ENCODE measurements around the gene LYPLAL1.

DNA sequence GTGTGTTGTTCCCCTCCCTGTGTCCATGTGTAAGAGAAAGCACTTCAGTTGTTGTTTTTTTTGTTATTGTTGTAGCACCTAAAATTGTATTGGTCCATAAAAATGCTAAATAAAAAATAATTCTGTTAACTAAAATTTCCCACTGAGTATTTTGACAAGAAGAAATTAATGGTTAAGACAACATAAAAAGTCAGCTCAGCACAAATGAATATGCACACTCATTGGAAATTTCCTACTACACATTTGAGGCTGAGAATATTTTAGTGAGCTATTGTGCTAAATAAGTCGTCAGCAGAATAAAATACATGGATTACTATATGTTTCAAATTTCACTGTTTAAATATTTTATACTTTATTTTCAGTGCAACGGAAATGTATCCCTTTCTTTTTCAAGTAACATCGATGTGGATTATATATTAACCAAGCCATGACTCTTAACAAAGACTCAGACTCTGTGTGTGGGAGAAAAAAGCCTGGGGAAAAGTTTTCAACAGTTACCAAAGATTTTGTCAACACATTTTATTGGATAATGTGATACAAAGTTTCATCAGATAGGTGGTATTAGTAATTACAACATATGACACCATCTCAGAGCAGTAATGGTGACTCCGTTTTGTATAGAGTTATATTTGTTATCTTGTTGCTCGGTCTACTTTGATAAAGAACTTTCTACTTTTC, 63.4 kb downstream of the LYPLAL1 start:
- TF ChIP-seq, protein P1, sequence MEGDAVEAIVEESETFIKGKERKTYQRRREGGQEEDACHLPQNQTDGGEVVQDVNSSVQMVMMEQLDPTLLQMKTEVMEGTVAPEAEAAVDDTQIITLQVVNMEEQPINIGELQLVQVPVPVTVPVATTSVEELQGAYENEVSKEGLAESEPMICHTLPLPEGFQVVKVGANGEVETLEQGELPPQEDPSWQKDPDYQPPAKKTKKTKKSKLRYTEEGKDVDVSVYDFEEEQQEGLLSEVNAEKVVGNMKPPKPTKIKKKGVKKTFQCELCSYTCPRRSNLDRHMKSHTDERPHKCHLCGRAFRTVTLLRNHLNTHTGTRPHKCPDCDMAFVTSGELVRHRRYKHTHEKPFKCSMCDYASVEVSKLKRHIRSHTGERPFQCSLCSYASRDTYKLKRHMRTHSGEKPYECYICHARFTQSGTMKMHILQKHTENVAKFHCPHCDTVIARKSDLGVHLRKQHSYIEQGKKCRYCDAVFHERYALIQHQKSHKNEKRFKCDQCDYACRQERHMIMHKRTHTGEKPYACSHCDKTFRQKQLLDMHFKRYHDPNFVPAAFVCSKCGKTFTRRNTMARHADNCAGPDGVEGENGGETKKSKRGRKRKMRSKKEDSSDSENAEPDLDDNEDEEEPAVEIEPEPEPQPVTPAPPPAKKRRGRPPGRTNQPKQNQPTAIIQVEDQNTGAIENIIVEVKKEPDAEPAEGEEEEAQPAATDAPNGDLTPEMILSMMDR (IDR thresholded peaks at IDR 0.05 in 4 of 5, conservative IDR thresholded peaks at IDR 0.05 in 1 of 5), result no peak
- TF ChIP-seq POLR2A (IDR thresholded peaks at IDR 0.05), result no peak

All from gastrocnemius medialis (tissue), 4 donors.